Pancreas (tissue), 10 donors: ENCODE data around the gene PPP2R3C. TPM values are rescaled to one million over a fixed set of nuclear protein-coding genes. Genes with fewer than 3 reads are reported as not detected.

Source experiments
- ATAC-seq, 4 donors: fragments of 200-7000 bp; cut with Tn5 transposase; one replicate each; pipeline versions ENCODE4 v1.8.0 to v1.9.1; 2020; ENCODE audit warnings: mild to moderate bottlenecking in 4 of 4, moderate library complexity in 4 of 4
- DNase-seq, 6 donors: peaks; one replicate each; pipeline ENCODE4 v3.0.0-alpha.2; 2020
- FAIRE-seq: peaks from 2 replicates; lab custom pipeline; 2012; peaks lifted over from hg19 to GRCh38; lab: Jason Lieb, UNC
- H3K27ac ChIP-seq, 4 donors: fragments of 200-600 bp; sonication (generic); 1 replicate in 3 of 4; 2 replicates in 1 of 4; pipeline versions ENCODE4 v1.5.0 to v1.8.0; 2020
- H3K27me3 ChIP-seq, 4 donors: fragments of 200-600 bp; one replicate each; pipeline ENCODE4 v1.8.0; 2021
- H3K36me3 ChIP-seq, 3 donors: fragments of 200-600 bp; sonication (generic) in 1 of 3; one replicate each; pipeline versions ENCODE4 v1.5.0 to v1.8.0; 2020 to 2021
- H3K4me1 ChIP-seq, 3 donors: fragments of 200-600 bp; one replicate each; pipeline ENCODE4 v1.8.0; 2021
- H3K4me3 ChIP-seq, 4 donors: fragments of 200-600 bp; sonication (generic) in 2 of 4; one replicate each; pipeline versions ENCODE4 v1.5.0 to v1.8.0; 2020 to 2021
- H3K9me3 ChIP-seq, 4 donors: fragments of 200-600 bp; one replicate each; pipeline ENCODE4 v1.8.0; 2021
- CTCF ChIP-seq, 4 donors: fragments of 200-600 bp; sonication (generic) in 3 of 4; IDR thresholded peaks; one replicate each; pipeline versions ENCODE4 v1.5.0 to v1.8.0; 2021; ENCODE audit warnings: antibody characterized with exemption in 4 of 4
- WGBS, 2 donors: extraction: QIAGEN DNeasy Blood & Tissue Kit; methylation state at CpG; one replicate each; pipeline ENCODE4 v1.1.7; 2013; 5-methylcytosine and 5-hydroxymethylcytosine counted together
- intact Hi-C, 3 donors: fragments of 100-400 bp; cut with DNase I; formaldehyde crosslinking; loops; one replicate each; pipeline versions ENCODE4 v1.11.1 to v1.14.2; 2022
- polyA plus RNA-seq, 2 donors: library from polyadenylated mRNA; stranded (reverse); fragments of 200-250 nt; gene quantifications; one replicate each; pipeline ENCODE4 v1.2.3, GENCODE V29; 2013
- total RNA-seq, 6 donors: library from RNA; stranded (reverse); fragmentation: NEBNext Ultra II Directional in 4 of 6; extraction: Animal tissue kit (Norgen Biotek cat#: 25700) in 4 of 6; gene quantifications; one replicate each; pipeline versions ENCODE4 v1.2.1 to v1.2.4, GENCODE V29; 2021 to 2023
- donor health status: healthy with polysubstance abuse.
- donor health status: DM: no; HTN: no; CAD: no; lungs with moderate emphysema.
- donor health status: DM: no; HTN: no; CAD: no.
- donor health status: control.
- donor health status: control.
- donor health status: Bipolar disorder and iron deficiency.
- donor health status: DM: yes; HTN: yes; CAD: no.
- donor health status: DM: no; HTN: no; CAD: no.
- donor health status: DM: no; HTN: no; CAD: no.
- donor health status: DM: yes; HTN: yes; CAD: no.

Gene PPP2R3C
- total and polyA plus RNA-seq, 8 donors, result 6.0 to 18.0 (median 8.3) TPM

- Histone ChIP-seq H3K4me3 (no peak overlapping the region), H3K27ac (no peak overlapping the region), H3K9me3 (no peaks in the 10 kb centered on the region), H3K27me3 (no peaks in the 10 kb centered on the region), H3K4me1 (no peaks in the 10 kb centered on the region), H3K36me3 (peaks cover 0 to 12% (median 0%) of the 10 kb centered on the region in 3 donors)
- no peak for TF ChIP-seq CTCF (IDR thresholded peaks at IDR 0.05)
- FAIRE-seq, result no peak
- 87 to 89% methylated on average over 2 of the region's 2 CpGs for WGBS, 2 donors
- DNase-seq, result no peak
- intact Hi-C loops, result no loop called here
- no peak for ATAC-seq
Observed at GRCh38 chr14:35088514-35088913, 33.3 kb downstream of the PPP2R3C start.

- no peak for ATAC-seq
- DNase-seq, result no peak
- Histone ChIP-seq H3K36me3 (peaks cover 0 to 28% (median 4%) of the 10 kb centered on the region in 3 donors), H3K27ac (no peak overlapping the region), H3K27me3 (no peaks in the 10 kb centered on the region), H3K9me3 (no peaks in the 10 kb centered on the region), H3K4me3 (no peak overlapping the region), H3K4me1 (no peaks in the 10 kb centered on the region)
- no peak for FAIRE-seq
- 76 to 78% methylated on average over 2 of the region's 2 CpGs for WGBS, 2 donors
- TF ChIP-seq CTCF (IDR thresholded peaks at IDR 0.05), result no peak
- intact Hi-C loops, result no loop called here
Observed at GRCh38 chr14:35085441-35085840, 36.3 kb downstream of the PPP2R3C start.

GRCh38 chr14:35083530-35084150, 38.1 kb downstream of the PPP2R3C start:
- 92 to 96% methylated on average over 8 of the region's 8 CpGs for WGBS, 2 donors
- ATAC-seq, result no peak

GRCh38 chr14:35079742-35080141, 42.0 kb downstream of the PPP2R3C start:
- peak in 1 of 4 donors; percentile 56 for ATAC-seq
- Histone ChIP-seq H3K4me3 (no peak overlapping the region), H3K27ac (no peak overlapping the region), H3K27me3 (no peaks in the 10 kb centered on the region), H3K36me3 (peaks cover 0 to 26% (median 12%) of the 10 kb centered on the region in 3 donors), H3K4me1 (no peaks in the 10 kb centered on the region), H3K9me3 (no peaks in the 10 kb centered on the region)
- 69 to 86% methylated on average over 1 of the region's 1 CpG for WGBS, 2 donors
- FAIRE-seq, result no peak
- no peak for TF ChIP-seq CTCF (IDR thresholded peaks at IDR 0.05)
- intact Hi-C loops, result no loop called here
- no peak for DNase-seq

More at GRCh38 chr14:35083530-35084150, 38.1 kb downstream of the PPP2R3C start:
- DNase-seq, result no peak
- Histone ChIP-seq H3K4me1 (no peaks in the 10 kb centered on the region), H3K36me3 (peaks cover 0 to 33% (median 7%) of the 10 kb centered on the region in 3 donors), H3K27ac (no peak overlapping the region), H3K4me3 (no peak overlapping the region), H3K9me3 (no peaks in the 10 kb centered on the region), H3K27me3 (no peaks in the 10 kb centered on the region)
- intact Hi-C loops, result no loop called here
- no peak for FAIRE-seq
- TF ChIP-seq CTCF (IDR thresholded peaks at IDR 0.05), result no peak

- whole genome bisulfite sequencing, 2 donors, result 73 to 76% methylated on average over 2 of the region's 2 CpGs
Observed at GRCh38 chr14:35078082-35078481, 43.7 kb downstream of the PPP2R3C start.

More at GRCh38 chr14:35078082-35078481, 43.7 kb downstream of the PPP2R3C start:
- DNase-seq, result no peak
- Histone ChIP-seq H3K9me3 (no peaks in the 10 kb centered on the region), H3K27ac (no peak overlapping the region), H3K36me3 (peaks cover 0 to 17% (median 12%) of the 10 kb centered on the region in 3 donors), H3K4me1 (no peaks in the 10 kb centered on the region), H3K27me3 (no peaks in the 10 kb centered on the region), H3K4me3 (no peak overlapping the region)
- FAIRE-seq, result no peak
- peak in 2 of 4 donors; percentile 16 to 52 for ATAC-seq
- intact Hi-C loops, result no loop called here
- TF ChIP-seq CTCF (IDR thresholded peaks at IDR 0.05), result no peak
